Urinary bladder (tissue), 4 donors: ENCODE data around the gene SIK3. TPM values are rescaled to one million over a fixed set of nuclear protein-coding genes. Genes with fewer than 3 reads are reported as not detected.

Source experiments
- DNase-seq: peaks from one replicate; pipeline ENCODE4 v3.0.0-alpha.2; 2015; ENCODE audit errors: extremely low spot score
- H3K27ac ChIP-seq: one replicate; pipeline ENCODE4 v1.5.1; 2013; ENCODE audit warnings: low read depth, mild to moderate bottlenecking, moderate library complexity
- H3K36me3 ChIP-seq: one replicate; pipeline ENCODE4 v1.6.1; 2013; ENCODE audit warnings: mild to moderate bottlenecking, moderate library complexity; ENCODE audit not compliant: insufficient read depth
- H3K4me1 ChIP-seq: one replicate; pipeline ENCODE4 v1.6.1; 2013; ENCODE audit warnings: mild to moderate bottlenecking, moderate library complexity; ENCODE audit not compliant: insufficient read depth
- H3K4me3 ChIP-seq: one replicate; pipeline ENCODE4 v1.5.1; 2013; ENCODE audit warnings: low read depth, low read length
- WGBS: extraction: QIAGEN DNeasy Blood & Tissue Kit; methylation state at CpG from one replicate; pipeline ENCODE4 v1.1.7; 2013; 5-methylcytosine and 5-hydroxymethylcytosine counted together
- polyA plus RNA-seq: library from polyadenylated mRNA; stranded (reverse); fragments of 200-250 nt; gene quantifications from one replicate; pipeline ENCODE4 v1.2.3, GENCODE V29; 2013
- total RNA-seq: library from RNA; depleted of rRNA; stranded (reverse); fragments of >200 nt; gene quantifications from one replicate; pipeline ENCODE4 v1.2.3, GENCODE V29; 2014
- donor health status: healthy with polysubstance abuse.
- donor health status: healthy.

SIK3 gene
- total and polyA plus RNA-seq, 2 donors = 17.2 to 24.0 TPM

- Histone ChIP-seq H3K36me3 (no peaks in the 10 kb centered on the region), H3K4me1 (no peaks in the 10 kb centered on the region), H3K4me3 (no peak overlapping the region), H3K27ac (no peak overlapping the region)
- DNase-seq = no peak
- WGBS = 88% methylated on average over 3 of the region's 3 CpGs
Observed at GRCh38 chr11:116870054-116870453, 228.2 kb downstream of the SIK3 start.

- Histone ChIP-seq H3K27ac (no peak overlapping the region), H3K36me3 (no peaks in the 10 kb centered on the region), H3K4me1 (no peaks in the 10 kb centered on the region), H3K4me3 (no peak overlapping the region)
- no peak for DNase-seq
- WGBS = 83% methylated on average over 4 of the region's 4 CpGs
Observed at GRCh38 chr11:116869610-116870009, 228.6 kb downstream of the SIK3 start.

- no peaks in the 10 kb centered on the region for H3K4me1 ChIP-seq
- no peak overlapping the region for H3K27ac ChIP-seq
- H3K4me3 ChIP-seq = no peak overlapping the region
- no peaks in the 10 kb centered on the region for H3K36me3 ChIP-seq
- DNase-seq = no peak
- WGBS = 60% methylated on average over 3 of the region's 3 CpGs
Observed at GRCh38 chr11:116868066-116868465, 230.2 kb downstream of the SIK3 start.

- Histone ChIP-seq H3K4me1 (no peaks in the 10 kb centered on the region), H3K27ac (no peak overlapping the region), H3K36me3 (no peaks in the 10 kb centered on the region), H3K4me3 (no peak overlapping the region)
- 93% methylated on average over 11 of the region's 11 CpGs for WGBS
- no peak for DNase-seq
Observed at GRCh38 chr11:116867619-116868018, 230.6 kb downstream of the SIK3 start.

- no peak for DNase-seq
- Histone ChIP-seq H3K36me3 (no peaks in the 10 kb centered on the region), H3K4me1 (no peaks in the 10 kb centered on the region), H3K4me3 (no peak overlapping the region), H3K27ac (no peak overlapping the region)
- 83% methylated on average over 6 of the region's 6 CpGs for WGBS
Observed at GRCh38 chr11:116866804-116867455, 231.3 kb downstream of the SIK3 start.

GRCh38 chr11:116865696-116866095 lies 232.5 kb downstream of the SIK3 start:
- no peaks in the 10 kb centered on the region for H3K4me1 ChIP-seq
- no peak overlapping the region for H3K4me3 ChIP-seq
- H3K27ac ChIP-seq = no peak overlapping the region
- no peaks in the 10 kb centered on the region for H3K36me3 ChIP-seq
- no peak for DNase-seq
- WGBS = 33% methylated on average over 1 of the region's 1 CpG

- DNase-seq = no peak
- Histone ChIP-seq H3K27ac (no peak overlapping the region), H3K4me3 (no peak overlapping the region), H3K36me3 (no peaks in the 10 kb centered on the region), H3K4me1 (no peaks in the 10 kb centered on the region)
- WGBS = 80% methylated on average over 5 of the region's 5 CpGs
Observed at GRCh38 chr11:116864531-116864930, 233.7 kb downstream of the SIK3 start.

GRCh38 chr11:116862951-116863350 lies 235.3 kb downstream of the SIK3 start:
- no peaks in the 10 kb centered on the region for H3K4me1 ChIP-seq
- no peaks in the 10 kb centered on the region for H3K36me3 ChIP-seq
- H3K27ac ChIP-seq = no peak overlapping the region
- no peak for DNase-seq
- 94% methylated on average over 3 of the region's 3 CpGs for WGBS
- H3K4me3 ChIP-seq = no peak overlapping the region

GRCh38 chr11:116862185-116862584 lies 236.0 kb downstream of the SIK3 start:
- DNase-seq = no peak
- H3K36me3 ChIP-seq = no peaks in the 10 kb centered on the region
- H3K27ac ChIP-seq = no peak overlapping the region
- WGBS = 69% methylated on average over 3 of the region's 3 CpGs
- no peaks in the 10 kb centered on the region for H3K4me1 ChIP-seq
- H3K4me3 ChIP-seq = no peak overlapping the region

- Histone ChIP-seq H3K4me3 (no peak overlapping the region), H3K36me3 (no peaks in the 10 kb centered on the region), H3K27ac (no peak overlapping the region), H3K4me1 (no peaks in the 10 kb centered on the region)
- no peak for DNase-seq
- WGBS = 89% methylated on average over 1 of the region's 1 CpG
Observed at GRCh38 chr11:116861539-116861938, 236.7 kb downstream of the SIK3 start.

GRCh38 chr11:116860303-116860702 lies 237.9 kb downstream of the SIK3 start:
- DNase-seq = no peak
- Histone ChIP-seq H3K36me3 (no peaks in the 10 kb centered on the region), H3K4me3 (no peak overlapping the region), H3K4me1 (no peaks in the 10 kb centered on the region), H3K27ac (no peak overlapping the region)
- 88% methylated on average over 6 of the region's 6 CpGs for WGBS

GRCh38 chr11:116859175-116859574 lies 239.1 kb downstream of the SIK3 start:
- no peak overlapping the region for H3K4me3 ChIP-seq
- no peaks in the 10 kb centered on the region for H3K4me1 ChIP-seq
- no peak for DNase-seq
- WGBS = 96% methylated on average over 8 of the region's 8 CpGs
- no peaks in the 10 kb centered on the region for H3K36me3 ChIP-seq
- H3K27ac ChIP-seq = no peak overlapping the region

GRCh38 chr11:116857936-116858335 lies 240.3 kb downstream of the SIK3 start:
- H3K4me1 ChIP-seq = no peaks in the 10 kb centered on the region
- H3K36me3 ChIP-seq = no peaks in the 10 kb centered on the region
- no peak overlapping the region for H3K27ac ChIP-seq
- WGBS = 62% methylated on average over 7 of the region's 7 CpGs
- DNase-seq = no peak
- no peak overlapping the region for H3K4me3 ChIP-seq

GRCh38 chr11:116857316-116857715 lies 240.9 kb downstream of the SIK3 start:
- WGBS = 83% methylated on average over 2 of the region's 2 CpGs
- no peak for DNase-seq
- H3K27ac ChIP-seq = no peak overlapping the region
- H3K36me3 ChIP-seq = no peaks in the 10 kb centered on the region
- no peak overlapping the region for H3K4me3 ChIP-seq
- no peaks in the 10 kb centered on the region for H3K4me1 ChIP-seq

GRCh38 chr11:116856423-116856822 lies 241.8 kb downstream of the SIK3 start:
- Histone ChIP-seq H3K4me1 (no peaks in the 10 kb centered on the region), H3K27ac (no peak overlapping the region), H3K36me3 (no peaks in the 10 kb centered on the region), H3K4me3 (no peak overlapping the region)
- WGBS = 76% methylated on average over 5 of the region's 5 CpGs
- no peak for DNase-seq
